Muscle layer of duodenum (tissue), 2 donors: Measurements from ENCODE around the gene SREBF2.

Experiments used
- H3K27ac ChIP-seq: one replicate; pipeline ENCODE4 v1.7.0; 2013; ENCODE audit warnings: mild to moderate bottlenecking, low read length
- H3K27me3 ChIP-seq: one replicate; pipeline ENCODE4 v1.7.0; 2013; ENCODE audit warnings: low read depth, mild to moderate bottlenecking, control low read depth, low read length
- H3K36me3 ChIP-seq, 2 donors: one replicate each; pipeline ENCODE4 v1.7.0; 2013; ENCODE audit warnings: low read length in 2 of 2, control low read depth in 1 of 2, mild to moderate bottlenecking in 1 of 2; ENCODE audit not compliant: insufficient read depth in 2 of 2, control insufficient read depth in 1 of 2
- H3K4me1 ChIP-seq, 2 donors: one replicate each; pipeline ENCODE4 v1.7.0; 2013; ENCODE audit warnings: low read length in 2 of 2, mild to moderate bottlenecking in 2 of 2, control low read depth in 1 of 2, moderate library complexity in 1 of 2; ENCODE audit not compliant: insufficient read depth in 2 of 2, control insufficient read depth in 1 of 2
- H3K4me3 ChIP-seq, 2 donors: one replicate each; pipeline ENCODE4 v1.7.0; 2013; ENCODE audit warnings: low read length in 2 of 2, low read depth in 1 of 2, mild to moderate bottlenecking in 1 of 2
- H3K9me3 ChIP-seq, 2 donors: one replicate each; pipeline ENCODE4 v1.7.0; 2013; ENCODE audit warnings: low read length in 2 of 2, control low read depth in 1 of 2, mild to moderate bottlenecking in 1 of 2; ENCODE audit not compliant: control insufficient read depth in 1 of 2
- donor health status: healthy.

SREBF2 gene

GRCh38 chr22:41932353-41932752 lies 99.4 kb downstream of the SREBF2 start:
- no peaks in the 10 kb centered on the region for H3K9me3 ChIP-seq
- no peaks in the 10 kb centered on the region for H3K27me3 ChIP-seq
- H3K4me1 ChIP-seq = no peaks in the 10 kb centered on the region
- no peak overlapping the region for H3K4me3 ChIP-seq
- no peak overlapping the region for H3K27ac ChIP-seq
- no peaks in the 10 kb centered on the region for H3K36me3 ChIP-seq

GRCh38 chr22:41933411-41934177 lies 100.7 kb downstream of the SREBF2 start:
- peaks cover 0 to 3% of the 10 kb centered on the region in 2 donors for H3K4me1 ChIP-seq
- no peaks in the 10 kb centered on the region for H3K9me3 ChIP-seq
- no peaks in the 10 kb centered on the region for H3K36me3 ChIP-seq
- H3K27ac ChIP-seq = no peak overlapping the region
- H3K27me3 ChIP-seq = no peaks in the 10 kb centered on the region
- H3K4me3 ChIP-seq = no peak overlapping the region

- Histone ChIP-seq H3K27ac (no peak overlapping the region), H3K4me3 (no peak overlapping the region), H3K27me3 (no peaks in the 10 kb centered on the region), H3K36me3 (no peaks in the 10 kb centered on the region), H3K4me1 (peaks cover 0 to 11% of the 10 kb centered on the region in 2 donors), H3K9me3 (no peaks in the 10 kb centered on the region)
Observed at GRCh38 chr22:41934284-41935014, 101.5 kb downstream of the SREBF2 start.

GRCh38 chr22:41935015-41935351 lies 102.1 kb downstream of the SREBF2 start:
- Histone ChIP-seq H3K4me3 (no peak overlapping the region), H3K27me3 (no peaks in the 10 kb centered on the region), H3K36me3 (no peaks in the 10 kb centered on the region), H3K27ac (no peak overlapping the region), H3K9me3 (no peaks in the 10 kb centered on the region), H3K4me1 (peaks cover 0 to 11% of the 10 kb centered on the region in 2 donors)

GRCh38 chr22:41935509-41935908 lies 102.6 kb downstream of the SREBF2 start:
- H3K27ac ChIP-seq = no peak overlapping the region

GRCh38 chr22:41936894-41937169 lies 103.9 kb downstream of the SREBF2 start:
- Histone ChIP-seq H3K4me3 (no peak overlapping the region), H3K9me3 (no peaks in the 10 kb centered on the region), H3K36me3 (no peaks in the 10 kb centered on the region), H3K27me3 (no peaks in the 10 kb centered on the region), H3K4me1 (peaks cover 6 to 11% of the 10 kb centered on the region in 2 donors), H3K27ac (no peak overlapping the region)

More at GRCh38 chr22:41935509-41935908, 102.6 kb downstream of the SREBF2 start:
- H3K36me3 ChIP-seq = no peaks in the 10 kb centered on the region
- H3K4me1 ChIP-seq = peaks cover 0 to 11% of the 10 kb centered on the region in 2 donors
- H3K9me3 ChIP-seq = no peaks in the 10 kb centered on the region
- no peak overlapping the region for H3K4me3 ChIP-seq
- H3K27me3 ChIP-seq = no peaks in the 10 kb centered on the region

- Histone ChIP-seq H3K27me3 (no peaks in the 10 kb centered on the region), H3K4me3 (no peak overlapping the region), H3K36me3 (no peaks in the 10 kb centered on the region), H3K9me3 (no peaks in the 10 kb centered on the region), H3K27ac (peak overlapping the region; percentile 87), H3K4me1 (peaks cover 6 to 11% of the 10 kb centered on the region in 2 donors)
Observed at GRCh38 chr22:41939981-41940831, 107.3 kb downstream of the SREBF2 start.

- Histone ChIP-seq H3K27ac (peak overlapping the region; percentile 87), H3K4me3 (no peak overlapping the region), H3K36me3 (no peaks in the 10 kb centered on the region), H3K9me3 (no peaks in the 10 kb centered on the region), H3K27me3 (no peaks in the 10 kb centered on the region), H3K4me1 (peaks cover 9 to 17% of the 10 kb centered on the region in 2 donors)
Observed at GRCh38 chr22:41940832-41941765, 108.2 kb downstream of the SREBF2 start.

- Histone ChIP-seq H3K4me1 (peaks cover 9 to 16% of the 10 kb centered on the region in 2 donors), H3K4me3 (no peak overlapping the region), H3K27ac (no peak overlapping the region)
Observed at GRCh38 chr22:41943661-41944209, 110.8 kb downstream of the SREBF2 start.

GRCh38 chr22:41946629-41947423 lies 113.9 kb downstream of the SREBF2 start, which contains the start of gene CENPM:
Gene CENPM, minus strand, starts transcription at chr22:41947152. Its CDS starts 76 bp downstream, at chr22:41947076.
- no peak within 1 kb of the TSS for H3K27ac ChIP-seq
- no peaks in the 10 kb centered on the region for H3K36me3 ChIP-seq
- H3K4me1 ChIP-seq = peaks cover 4 to 9% of the 10 kb centered on the region in 2 donors
- no peaks in the 10 kb centered on the region for H3K27me3 ChIP-seq
- H3K9me3 ChIP-seq = no peaks in the 10 kb centered on the region
- H3K4me3 ChIP-seq = peak within 1 kb of the TSS; percentile 74 to 96

More at GRCh38 chr22:41943661-41944209, 110.8 kb downstream of the SREBF2 start:
- H3K36me3 ChIP-seq = no peaks in the 10 kb centered on the region
- no peaks in the 10 kb centered on the region for H3K9me3 ChIP-seq
- no peaks in the 10 kb centered on the region for H3K27me3 ChIP-seq
